GM12874 (cell line): ENCODE data around the gene MYRIP.

Source experiments
- TF ChIP-seq, protein P1 (sequence below): IDR thresholded peaks from 2 replicates; pipeline ENCODE4 v1.5.1; 2011; ENCODE audit warnings: low read depth, mild to moderate bottlenecking, control low read depth, low read length, moderate library complexity; ENCODE audit not compliant: insufficient read depth

The MYRIP gene

DNA sequence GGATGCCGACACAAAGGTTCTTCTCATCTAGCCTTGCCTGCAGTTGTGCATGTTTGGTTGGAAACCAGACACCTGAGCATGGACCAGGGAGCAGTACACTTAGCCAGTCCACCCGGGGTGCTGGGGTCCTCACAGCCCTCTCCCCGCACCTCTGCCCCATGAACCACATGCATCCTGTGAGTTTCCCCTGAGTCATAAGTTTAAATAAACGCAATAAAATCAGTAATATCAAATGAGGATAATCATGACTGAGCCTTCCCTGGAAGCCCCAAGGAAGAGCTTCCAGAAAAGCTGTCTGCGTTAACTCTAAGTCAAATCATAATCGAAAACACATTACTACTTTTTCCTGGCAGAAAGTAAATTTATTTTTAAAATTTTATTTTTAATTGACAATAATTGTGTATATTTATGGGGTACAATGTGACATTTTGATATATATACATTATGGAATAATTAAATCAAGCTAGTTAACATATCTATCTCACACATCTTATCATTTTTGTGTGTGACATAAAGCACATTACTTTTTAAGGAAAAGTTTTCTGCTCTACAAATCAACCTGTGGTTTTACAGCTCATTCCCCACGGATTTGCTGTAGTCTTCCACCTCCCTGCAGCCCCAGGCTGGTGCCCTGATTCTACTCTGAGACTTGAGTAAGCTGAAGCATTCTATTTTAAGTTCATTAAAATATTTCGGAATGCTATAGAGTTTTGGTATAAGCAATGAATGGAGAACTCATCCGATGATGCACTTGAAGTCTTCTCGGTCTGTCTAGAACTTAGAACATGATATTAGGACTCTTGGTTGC lies 334.1 kb downstream of the MYRIP start:
- TF ChIP-seq, protein P1, sequence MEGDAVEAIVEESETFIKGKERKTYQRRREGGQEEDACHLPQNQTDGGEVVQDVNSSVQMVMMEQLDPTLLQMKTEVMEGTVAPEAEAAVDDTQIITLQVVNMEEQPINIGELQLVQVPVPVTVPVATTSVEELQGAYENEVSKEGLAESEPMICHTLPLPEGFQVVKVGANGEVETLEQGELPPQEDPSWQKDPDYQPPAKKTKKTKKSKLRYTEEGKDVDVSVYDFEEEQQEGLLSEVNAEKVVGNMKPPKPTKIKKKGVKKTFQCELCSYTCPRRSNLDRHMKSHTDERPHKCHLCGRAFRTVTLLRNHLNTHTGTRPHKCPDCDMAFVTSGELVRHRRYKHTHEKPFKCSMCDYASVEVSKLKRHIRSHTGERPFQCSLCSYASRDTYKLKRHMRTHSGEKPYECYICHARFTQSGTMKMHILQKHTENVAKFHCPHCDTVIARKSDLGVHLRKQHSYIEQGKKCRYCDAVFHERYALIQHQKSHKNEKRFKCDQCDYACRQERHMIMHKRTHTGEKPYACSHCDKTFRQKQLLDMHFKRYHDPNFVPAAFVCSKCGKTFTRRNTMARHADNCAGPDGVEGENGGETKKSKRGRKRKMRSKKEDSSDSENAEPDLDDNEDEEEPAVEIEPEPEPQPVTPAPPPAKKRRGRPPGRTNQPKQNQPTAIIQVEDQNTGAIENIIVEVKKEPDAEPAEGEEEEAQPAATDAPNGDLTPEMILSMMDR, result no peak

DNA sequence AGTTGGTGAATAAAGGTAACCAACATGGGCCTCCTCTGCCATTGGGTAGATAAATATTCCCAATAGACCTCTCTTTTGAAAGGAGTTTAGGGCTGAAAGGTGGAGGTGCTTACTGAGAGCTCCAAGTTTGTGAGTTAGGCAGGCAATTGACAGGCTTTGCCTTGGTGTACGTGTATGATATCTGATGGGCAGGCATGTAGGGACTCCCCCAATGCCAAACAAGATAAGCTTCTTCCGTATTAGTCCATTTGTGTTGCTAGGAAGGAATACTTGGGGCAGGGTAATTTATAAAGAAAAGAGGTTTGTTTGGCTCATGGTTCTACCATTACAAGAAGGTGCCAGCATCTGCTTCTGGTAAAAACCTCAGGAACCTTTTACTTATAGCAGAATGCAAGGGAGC lies 339.4 kb downstream of the MYRIP start:
- TF ChIP-seq, protein P1, result no peak

DNA sequence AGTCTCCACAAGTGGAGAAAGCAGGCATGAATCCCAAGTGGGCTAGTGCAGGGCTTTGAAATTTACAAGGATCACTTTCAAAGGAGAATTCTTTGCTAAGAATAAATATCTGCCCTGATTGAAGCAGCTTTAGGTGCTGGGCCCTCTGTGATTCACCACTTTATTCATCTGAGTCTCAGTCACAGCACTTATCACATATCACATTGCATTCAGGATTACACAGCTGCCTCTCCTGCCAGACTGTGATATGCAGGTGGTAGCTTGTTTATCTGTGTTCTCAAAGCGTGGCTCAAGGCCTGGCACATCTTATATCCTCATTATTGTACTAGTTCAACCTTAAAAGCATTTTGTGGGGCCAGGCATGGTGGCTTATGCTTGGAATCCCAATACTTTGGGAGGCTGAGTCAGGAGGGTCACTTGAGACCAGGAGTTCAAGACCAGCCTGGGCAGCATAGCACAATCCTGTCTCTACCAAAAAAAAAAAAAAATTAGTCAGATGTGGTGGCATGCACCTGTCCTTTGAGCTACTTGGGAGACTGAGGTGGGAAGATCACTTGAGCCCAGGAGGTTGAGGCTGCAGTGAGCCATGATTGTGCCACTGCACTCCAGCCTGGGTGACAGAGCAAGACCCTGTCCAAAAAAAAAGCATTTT lies 343.2 kb downstream of the MYRIP start:
- TF ChIP-seq, protein P1, result no peak

DNA sequence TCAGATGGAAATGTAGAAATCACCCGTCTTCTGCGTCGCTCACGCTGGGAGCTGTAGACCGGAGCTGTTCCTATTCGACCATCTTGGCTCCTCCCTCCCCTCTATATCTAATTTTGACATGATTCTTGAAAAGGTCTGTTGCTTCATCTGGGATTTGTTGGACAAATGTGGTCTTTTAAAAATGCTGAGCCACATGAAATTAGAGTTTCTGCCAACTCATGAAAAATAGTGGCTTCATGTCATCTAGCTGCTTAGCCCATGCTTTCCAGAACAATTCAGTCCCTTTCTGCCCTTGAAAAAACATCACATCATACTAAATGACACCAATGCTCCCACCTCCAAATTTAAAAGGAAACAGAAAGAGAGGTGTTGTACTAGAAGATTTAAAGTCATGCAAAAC lies 351.5 kb downstream of the MYRIP start:
- TF ChIP-seq, protein P1, result no peak

DNA sequence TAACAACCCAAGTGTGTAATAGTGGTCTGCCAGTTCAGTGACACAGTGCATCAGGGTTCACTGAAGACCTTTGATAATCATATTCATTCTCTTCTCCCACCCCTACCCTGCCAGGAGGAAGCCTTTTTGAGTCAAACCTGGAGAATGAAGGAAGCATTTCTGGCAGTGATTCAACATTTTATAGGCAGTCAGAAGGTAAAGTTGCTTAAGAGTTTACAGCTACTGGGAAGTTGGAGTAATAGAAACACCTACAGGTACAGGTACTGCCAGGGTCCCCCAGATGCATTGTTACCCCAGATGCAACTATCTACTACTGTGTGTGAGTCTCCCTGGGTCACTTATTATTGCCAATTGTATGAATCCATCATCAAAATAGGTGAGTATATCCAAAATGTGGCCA lies 353.2 kb downstream of the MYRIP start:
- TF ChIP-seq, protein P1, result no peak

DNA sequence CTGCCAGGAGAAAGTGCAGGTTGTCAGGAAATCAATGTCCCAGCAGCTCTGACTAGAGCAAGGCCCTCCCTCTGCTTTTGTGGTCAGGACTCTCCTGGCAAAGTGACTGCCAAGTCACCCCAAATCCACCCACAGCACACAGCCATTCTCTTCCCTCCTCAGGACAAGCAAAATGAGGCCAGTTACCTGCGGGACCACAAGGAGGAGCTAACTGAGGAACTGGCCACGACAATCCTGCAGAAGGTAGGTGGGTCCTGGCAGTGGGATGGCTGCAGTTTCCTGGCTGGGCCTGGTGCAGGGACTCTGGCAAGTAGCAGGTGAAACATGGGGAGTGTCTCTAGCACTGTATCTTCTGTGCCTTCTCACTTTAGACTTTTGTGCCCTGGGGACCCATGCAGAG lies 357.6 kb downstream of the MYRIP start:
- TF ChIP-seq, protein P1, result no peak

DNA sequence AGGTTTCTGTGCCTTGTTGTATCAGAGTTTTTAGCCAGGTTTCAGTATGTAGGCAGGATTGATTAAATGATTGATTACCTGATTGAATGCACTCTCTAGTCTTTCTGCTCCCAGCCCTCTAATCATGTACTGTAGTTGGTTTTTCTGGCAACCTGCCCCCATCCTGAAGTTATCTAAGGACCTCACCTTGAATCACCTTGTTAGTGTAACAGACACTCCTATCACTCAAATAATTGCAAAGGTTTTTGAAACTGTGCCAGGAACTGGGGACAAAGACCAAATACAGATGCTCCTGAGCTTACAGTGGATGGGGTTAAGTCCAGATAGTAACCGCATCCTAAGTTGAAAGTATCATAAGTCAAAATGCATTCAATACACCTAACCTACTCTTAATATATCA lies 358.5 kb downstream of the MYRIP start:
- TF ChIP-seq, protein P1, result no peak
